GM12801 (cell line): ENCODE measurements around the gene PRKCA.

Experiments used
- CTCF ChIP-seq: IDR thresholded peaks from one replicate; pipeline ENCODE4 v1.5.1; 2011; ENCODE audit warnings: control low read depth; ENCODE audit not compliant: insufficient read length; ENCODE audit errors: extremely low read depth

The PRKCA gene

GRCh38 chr17:66306446-66306845 is 4.0 kb downstream of the PRKCA start:
- TF ChIP-seq CTCF: no peak

GRCh38 chr17:66307257-66307656 is 4.8 kb downstream of the PRKCA start:
- no peak for TF ChIP-seq CTCF

- TF ChIP-seq CTCF: no peak
These were observed 6.4 kb downstream of the PRKCA start for GRCh38 chr17:66308856-66309255.

GRCh38 chr17:66309793-66310192 is 7.4 kb downstream of the PRKCA start:
- no peak for TF ChIP-seq CTCF

- TF ChIP-seq CTCF: no peak
These were observed 8.2 kb downstream of the PRKCA start for GRCh38 chr17:66310528-66311148.

- TF ChIP-seq CTCF: no peak
These were observed 10.5 kb downstream of the PRKCA start for GRCh38 chr17:66312912-66313311.

GRCh38 chr17:66313325-66313724 is 10.9 kb downstream of the PRKCA start:
- TF ChIP-seq CTCF: no peak
